NCI-H82 treated with DMSO at 0.1 percent for 48 hours (cell line): ENCODE data around the gene FSTL5.

Source experiments
- DNase-seq: peaks from one replicate; lab custom pipeline; 2025; ENCODE audit not compliant: unreplicated experiment; lab: John Stamatoyannopoulos, UW

The FSTL5 gene

GRCh38 chr4:161359491-161359890, 804.3 kb downstream of the FSTL5 start:
- DNase-seq, result no peak

GRCh38 chr4:161356351-161356750, 807.4 kb downstream of the FSTL5 start:
- no peak for DNase-seq

- DNase-seq, result no peak
Observed at GRCh38 chr4:161350946-161351345, 812.9 kb downstream of the FSTL5 start.

- no peak for DNase-seq
Observed at GRCh38 chr4:161345741-161346140, 818.1 kb downstream of the FSTL5 start.

- DNase-seq, result no peak
Observed at GRCh38 chr4:161343569-161343950, 820.2 kb downstream of the FSTL5 start.

GRCh38 chr4:161342881-161343568, 820.8 kb downstream of the FSTL5 start:
- no peak for DNase-seq

- DNase-seq, result no peak
Observed at GRCh38 chr4:161336621-161337020, 827.2 kb downstream of the FSTL5 start.

- no peak for DNase-seq
Observed at GRCh38 chr4:161336016-161336530, 827.7 kb downstream of the FSTL5 start.
